HG03039 (cell line): ENCODE data around the gene CCT6B.
"Not testable (repeated sequence)": the region's sequence is repeated elsewhere in the genome, so short reads cannot be mapped to it uniquely, and the experiment has no call there.

ENCODE experiments used
- ATAC-seq: cut with Tn5 transposase; IDR thresholded peaks from one replicate; pipeline ENCODE4 v1.9.1; 2021; ENCODE audit warnings: mild to moderate bottlenecking, moderate library complexity; ENCODE audit not compliant: unreplicated experiment

Gene CCT6B

GRCh38 chr17:34980681-34981537 lies 19.6 kb upstream of the CCT6B start:
- peak; percentile 82 for ATAC-seq

- peak; percentile 72 for ATAC-seq
Observed at GRCh38 chr17:34980353-34980680, 19.1 kb upstream of the CCT6B start, which contains the start of gene LIG3. Gene LIG3 (plus strand): TSS chr17:34980512. CDS start chr17:34983006, 2,494 bp downstream.

- ATAC-seq = no peak
Observed at GRCh38 chr17:34979650-34980352, 18.5 kb upstream of the CCT6B start.

- ATAC-seq = no peak
Observed at GRCh38 chr17:34979153-34979552, 17.9 kb upstream of the CCT6B start.

- no peak for ATAC-seq
Observed at GRCh38 chr17:34974794-34975785, 13.8 kb upstream of the CCT6B start.

- no peak for ATAC-seq
Observed at GRCh38 chr17:34974179-34974578, 12.9 kb upstream of the CCT6B start.

GRCh38 chr17:34958438-34958837 lies 2.8 kb downstream of the CCT6B start:
- ATAC-seq = no peak

- not testable (repeated sequence) for ATAC-seq
Observed at GRCh38 chr17:34950780-34951179, 10.5 kb downstream of the CCT6B start.

GRCh38 chr17:34930283-34930682 lies 31.0 kb downstream of the CCT6B start:
- no peak for ATAC-seq

GRCh38 chr17:34926661-34927060 lies 34.6 kb downstream of the CCT6B start:
- no peak for ATAC-seq

- no peak for ATAC-seq
Observed at GRCh38 chr17:34920676-34921075, 40.6 kb downstream of the CCT6B start.

GRCh38 chr17:34917381-34917780 lies 43.9 kb downstream of the CCT6B start:
- ATAC-seq = no peak

GRCh38 chr17:34916120-34916519 lies 45.1 kb downstream of the CCT6B start:
- ATAC-seq = no peak

- ATAC-seq = no peak
Observed at GRCh38 chr17:34913001-34913400, 48.3 kb downstream of the CCT6B start.

- no peak for ATAC-seq
Observed at GRCh38 chr17:34909040-34909439, 52.2 kb downstream of the CCT6B start.

GRCh38 chr17:34902831-34903547 lies 58.3 kb downstream of the CCT6B start:
- ATAC-seq = no peak

- ATAC-seq = no peak
Observed at GRCh38 chr17:34899643-34900291, 61.5 kb downstream of the CCT6B start.

- no peak for ATAC-seq
Observed at GRCh38 chr17:34895383-34895782, 65.9 kb downstream of the CCT6B start.

- no peak for ATAC-seq
Observed at GRCh38 chr17:34894964-34895363, 66.3 kb downstream of the CCT6B start.
